Measurements from ENCODE around the gene CD109. TPM values are rescaled to one million over a fixed set of nuclear protein-coding genes. Genes with fewer than 3 reads are reported as not detected.

The CD109 gene
- total RNA-seq, 3 donors from 2014 or later: 10.2 to 16.8 (median 13.3) TPM

DNA sequence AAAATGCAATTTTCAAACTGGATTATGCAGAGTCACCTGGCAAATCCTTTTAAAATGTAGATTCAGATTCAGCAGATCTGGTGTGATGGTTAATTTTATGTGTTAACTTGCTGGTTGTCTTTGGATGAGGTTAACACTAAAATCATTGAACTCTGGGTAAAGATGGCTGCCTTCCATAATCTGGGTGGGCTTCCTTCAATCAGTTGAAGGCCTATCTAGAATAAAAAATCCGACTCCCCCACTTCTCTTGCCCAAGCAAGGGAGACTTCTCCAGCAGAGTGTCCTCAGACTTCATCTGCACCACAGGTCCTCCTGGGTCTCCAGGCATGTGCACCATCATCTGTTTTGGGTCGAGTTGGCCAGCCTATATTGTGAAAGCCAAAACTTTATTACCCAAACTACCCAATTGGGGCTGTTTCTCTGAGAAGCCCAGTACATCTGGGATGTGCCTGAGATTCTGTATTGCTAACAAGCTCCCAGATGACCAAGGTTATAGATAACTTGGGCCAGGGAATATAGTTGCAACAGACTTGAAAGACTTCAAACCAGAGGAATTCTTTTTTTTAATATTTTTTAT lies 40.6 kb upstream of the CD109 start:
- peak overlapping the region in 1 of 2 donors; percentile 70 for H3K27ac ChIP-seq
- H3K4me1 ChIP-seq: no peaks in the 10 kb centered on the region
- no peak for DNase-seq (ENCODE audit: low spot score in 2 of 2)
- TF ChIP-seq POLR2AphosphoS5 (IDR thresholded peaks at IDR 0.05) (no peak), POLR2A (IDR thresholded peaks at IDR 0.05) (no peak)
- TF ChIP-seq, protein P1, sequence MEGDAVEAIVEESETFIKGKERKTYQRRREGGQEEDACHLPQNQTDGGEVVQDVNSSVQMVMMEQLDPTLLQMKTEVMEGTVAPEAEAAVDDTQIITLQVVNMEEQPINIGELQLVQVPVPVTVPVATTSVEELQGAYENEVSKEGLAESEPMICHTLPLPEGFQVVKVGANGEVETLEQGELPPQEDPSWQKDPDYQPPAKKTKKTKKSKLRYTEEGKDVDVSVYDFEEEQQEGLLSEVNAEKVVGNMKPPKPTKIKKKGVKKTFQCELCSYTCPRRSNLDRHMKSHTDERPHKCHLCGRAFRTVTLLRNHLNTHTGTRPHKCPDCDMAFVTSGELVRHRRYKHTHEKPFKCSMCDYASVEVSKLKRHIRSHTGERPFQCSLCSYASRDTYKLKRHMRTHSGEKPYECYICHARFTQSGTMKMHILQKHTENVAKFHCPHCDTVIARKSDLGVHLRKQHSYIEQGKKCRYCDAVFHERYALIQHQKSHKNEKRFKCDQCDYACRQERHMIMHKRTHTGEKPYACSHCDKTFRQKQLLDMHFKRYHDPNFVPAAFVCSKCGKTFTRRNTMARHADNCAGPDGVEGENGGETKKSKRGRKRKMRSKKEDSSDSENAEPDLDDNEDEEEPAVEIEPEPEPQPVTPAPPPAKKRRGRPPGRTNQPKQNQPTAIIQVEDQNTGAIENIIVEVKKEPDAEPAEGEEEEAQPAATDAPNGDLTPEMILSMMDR (IDR thresholded peaks at IDR 0.05): no peak
- intact Hi-C loops (cut with DNase I; ENCODE audit: low total_unique reads): no loop called here
- no peaks in the 10 kb centered on the region for H3K27me3 ChIP-seq
- H3K9me3 ChIP-seq: no peaks in the 10 kb centered on the region
- peak overlapping the region in 2 of 3 donors; percentile 83 to 100 for H3K4me3 ChIP-seq
- no peaks in the 10 kb centered on the region for H3K36me3 ChIP-seq

DNA sequence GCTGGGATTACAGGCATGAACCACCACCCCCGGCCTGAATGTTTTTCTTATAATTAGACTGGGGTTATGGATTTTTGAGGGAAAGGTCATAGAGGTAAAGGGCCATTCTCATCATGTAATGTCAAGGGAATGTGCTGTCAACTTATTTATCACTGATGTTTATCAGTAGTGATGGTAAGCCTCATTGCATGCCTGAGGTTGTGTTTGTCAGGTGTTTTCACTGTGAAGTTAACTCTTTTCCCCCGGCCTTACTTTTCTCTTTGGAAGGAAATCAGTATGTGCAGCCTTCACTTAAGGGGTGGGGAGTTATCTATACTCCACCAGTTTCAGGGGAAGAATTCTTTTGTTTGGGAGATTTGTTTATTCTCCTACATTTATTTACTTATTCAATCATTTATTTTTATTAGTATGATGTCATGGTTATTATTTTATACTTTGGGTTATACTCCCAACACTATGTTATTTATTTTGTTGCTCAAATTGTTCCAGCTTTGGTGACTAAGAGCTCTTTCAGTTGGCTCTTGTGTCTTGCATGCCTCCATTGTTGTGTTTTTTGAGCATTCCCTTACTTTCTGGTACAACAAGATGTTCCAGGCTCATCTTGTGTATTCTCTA lies 39.4 kb upstream of the CD109 start:
- no peak for DNase-seq (ENCODE audit: low spot score in 2 of 2)
- intact Hi-C loops (cut with DNase I; ENCODE audit: low total_unique reads): no loop called here
- H3K27me3 ChIP-seq: no peaks in the 10 kb centered on the region
- TF ChIP-seq POLR2AphosphoS5 (IDR thresholded peaks at IDR 0.05): no peak
- TF ChIP-seq, protein P1 (IDR thresholded peaks at IDR 0.05): no peak
- TF ChIP-seq POLR2A (IDR thresholded peaks at IDR 0.05): no peak
- no peaks in the 10 kb centered on the region for H3K4me1 ChIP-seq
- H3K4me3 ChIP-seq: no peak overlapping the region
- H3K9me3 ChIP-seq: no peaks in the 10 kb centered on the region
- H3K36me3 ChIP-seq: no peaks in the 10 kb centered on the region
- no peak overlapping the region for H3K27ac ChIP-seq

DNA sequence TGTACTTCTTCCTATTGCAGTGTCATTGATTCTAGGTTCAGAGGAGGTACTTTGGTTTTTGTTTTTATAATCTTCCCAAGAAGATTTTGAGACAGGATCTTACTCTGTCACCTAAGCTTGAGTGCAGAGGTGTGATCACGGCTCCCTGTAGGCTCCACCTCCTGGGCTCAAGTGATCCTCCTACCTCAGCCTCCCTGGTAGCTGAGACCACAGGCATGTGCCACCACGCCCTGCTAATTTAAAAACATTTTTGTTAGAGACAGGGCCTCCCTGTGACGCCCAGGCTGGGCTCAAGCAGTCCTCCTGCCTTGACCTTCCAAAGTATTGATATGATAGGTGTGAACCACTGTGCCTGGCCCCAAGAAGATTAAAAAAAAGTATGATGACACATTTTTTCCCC lies 38.8 kb upstream of the CD109 start:
- Histone ChIP-seq H3K27ac (no peak overlapping the region), H3K4me3 (no peak overlapping the region), H3K4me1 (no peaks in the 10 kb centered on the region), H3K9me3 (no peaks in the 10 kb centered on the region), H3K27me3 (no peaks in the 10 kb centered on the region), H3K36me3 (no peaks in the 10 kb centered on the region)
- TF ChIP-seq POLR2AphosphoS5 (IDR thresholded peaks at IDR 0.05): no peak
- no peak for TF ChIP-seq POLR2A (IDR thresholded peaks at IDR 0.05)
- TF ChIP-seq, protein P1 (IDR thresholded peaks at IDR 0.05): no peak
- no peak for DNase-seq (ENCODE audit: low spot score in 2 of 2)
- intact Hi-C loops (cut with DNase I; ENCODE audit: low total_unique reads): no loop called here

DNA sequence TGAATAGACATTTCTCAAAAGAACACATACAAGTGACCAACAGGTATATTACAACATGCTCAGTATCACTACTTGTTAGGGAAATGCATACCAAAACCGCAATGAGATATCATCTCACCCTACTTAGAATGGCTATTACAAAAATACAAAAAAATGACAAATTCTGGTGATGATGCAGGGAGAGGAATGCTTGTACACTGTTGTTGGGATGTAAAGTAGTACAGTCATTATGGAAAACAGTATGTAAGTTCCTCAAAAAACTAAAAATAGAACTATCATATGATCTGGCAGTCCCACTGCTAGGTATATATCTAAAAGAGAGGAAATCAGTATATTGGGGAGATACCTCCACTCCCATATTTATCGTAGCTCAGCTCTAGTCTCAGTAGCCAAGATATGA lies 31.3 kb upstream of the CD109 start:
- Histone ChIP-seq H3K4me3 (no peak overlapping the region), H3K27ac (no peak overlapping the region), H3K27me3 (no peaks in the 10 kb centered on the region), H3K4me1 (no peaks in the 10 kb centered on the region), H3K36me3 (no peaks in the 10 kb centered on the region), H3K9me3 (no peaks in the 10 kb centered on the region)
- no peak for DNase-seq (ENCODE audit: low spot score in 2 of 2)
- TF ChIP-seq, protein P1 (IDR thresholded peaks at IDR 0.05): no peak
- TF ChIP-seq POLR2AphosphoS5 (IDR thresholded peaks at IDR 0.05) (no peak), POLR2A (IDR thresholded peaks at IDR 0.05) (no peak)
- intact Hi-C loops (cut with DNase I; ENCODE audit: low total_unique reads): no loop called here

DNA sequence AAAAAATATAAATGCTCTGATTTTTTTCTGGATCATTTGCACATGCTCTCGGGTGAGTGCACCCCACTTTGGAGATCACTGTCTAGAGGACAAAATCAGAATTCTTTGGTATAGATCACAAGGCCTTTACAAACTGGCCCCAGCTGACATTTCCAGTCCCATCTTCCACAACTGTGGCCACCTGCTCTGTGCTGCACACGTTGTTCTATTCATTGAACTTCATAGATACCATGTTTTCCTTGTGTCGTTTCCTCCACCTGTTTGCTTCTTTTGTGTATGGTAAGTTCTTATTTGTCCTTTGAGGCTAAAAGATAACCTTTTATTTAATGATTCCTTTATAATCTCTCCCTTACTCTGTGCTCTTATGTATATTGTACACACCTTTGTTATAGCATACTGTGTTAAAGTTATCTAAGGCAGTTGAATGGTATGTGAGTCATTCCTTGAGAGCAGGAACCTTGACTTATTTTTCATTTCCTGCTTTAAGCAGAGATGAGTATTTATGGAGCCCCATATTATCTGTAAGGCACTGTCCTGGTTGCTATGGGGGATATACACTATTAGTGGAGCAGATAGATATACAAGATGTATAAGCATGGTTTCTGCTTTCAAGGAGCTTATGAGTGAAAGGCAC lies 30.2 kb upstream of the CD109 start:
- no peak overlapping the region for H3K4me3 ChIP-seq
- H3K27me3 ChIP-seq: no peaks in the 10 kb centered on the region
- H3K9me3 ChIP-seq: no peaks in the 10 kb centered on the region
- H3K4me1 ChIP-seq: no peaks in the 10 kb centered on the region
- DNase-seq (ENCODE audit: low spot score in 2 of 2): no peak
- TF ChIP-seq POLR2AphosphoS5 (IDR thresholded peaks at IDR 0.05): no peak
- TF ChIP-seq, protein P1 (IDR thresholded peaks at IDR 0.05): no peak
- no peak for TF ChIP-seq POLR2A (IDR thresholded peaks at IDR 0.05)
- H3K27ac ChIP-seq: no peak overlapping the region
- intact Hi-C loops (cut with DNase I; ENCODE audit: low total_unique reads): no loop called here
- no peaks in the 10 kb centered on the region for H3K36me3 ChIP-seq
